ENCODE results near the gene SLCO3A1.

SLCO3A1 gene

DNA sequence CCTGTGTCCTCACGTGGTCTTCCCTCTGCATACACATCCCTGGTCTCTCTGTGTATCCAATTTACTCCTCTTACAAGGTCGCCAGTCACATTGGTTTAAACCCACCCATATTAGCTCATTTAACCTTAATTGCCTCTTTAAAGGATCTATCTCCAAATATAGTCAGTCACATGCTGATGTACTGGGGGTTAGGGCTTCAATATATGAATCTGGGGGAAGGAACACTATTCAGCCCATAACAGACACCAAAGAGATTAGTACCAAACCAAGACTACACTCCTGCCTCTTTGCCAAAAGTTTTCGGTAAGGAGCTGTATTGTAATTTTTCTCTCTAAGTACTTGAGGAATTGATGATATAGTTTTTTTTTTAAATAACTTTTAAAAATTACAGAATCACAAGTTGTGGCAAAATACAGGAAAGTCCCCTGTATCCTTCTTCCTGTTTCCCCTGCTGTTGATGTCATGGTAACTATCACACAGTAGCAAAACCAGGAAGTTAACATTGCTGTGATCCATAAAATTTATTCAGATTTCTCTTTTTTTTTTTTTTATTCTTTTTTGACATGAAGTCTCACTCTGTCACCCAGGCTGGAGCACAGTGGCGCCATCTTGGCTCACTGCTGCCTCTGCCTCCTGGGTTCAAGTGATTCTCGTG, 67.8 kb downstream of the SLCO3A1 start:
- no peak overlapping the region for H3K4me3 ChIP-seq (ENCODE audit: low read length in 2 of 2)
- H3K36me3 ChIP-seq (ENCODE audit: control insufficient read depth in 2 of 2, insufficient read depth in 2 of 2, low read length in 2 of 2), result no peaks in the 10 kb centered on the region
- no peaks in the 10 kb centered on the region for H3K27me3 ChIP-seq (ENCODE audit: control insufficient read depth in 2 of 2, insufficient read depth in 2 of 2, low read length in 2 of 2)
- H3K4me1 ChIP-seq (ENCODE audit: control insufficient read depth in 2 of 2, insufficient read depth in 2 of 2, low read length in 2 of 2), result peaks cover 13 to 25% of the 10 kb centered on the region in 2 donors
- no peak overlapping the region for H3K9ac ChIP-seq (ENCODE audit: low read depth in 1 of 2, low read length in 2 of 2)
- H3K27ac ChIP-seq (ENCODE audit: low read depth in 2 of 2, low read length in 2 of 2), result no peak overlapping the region
- H3K9me3 ChIP-seq (ENCODE audit: control insufficient read depth in 2 of 2, low read length in 2 of 2), result no peaks in the 10 kb centered on the region

DNA sequence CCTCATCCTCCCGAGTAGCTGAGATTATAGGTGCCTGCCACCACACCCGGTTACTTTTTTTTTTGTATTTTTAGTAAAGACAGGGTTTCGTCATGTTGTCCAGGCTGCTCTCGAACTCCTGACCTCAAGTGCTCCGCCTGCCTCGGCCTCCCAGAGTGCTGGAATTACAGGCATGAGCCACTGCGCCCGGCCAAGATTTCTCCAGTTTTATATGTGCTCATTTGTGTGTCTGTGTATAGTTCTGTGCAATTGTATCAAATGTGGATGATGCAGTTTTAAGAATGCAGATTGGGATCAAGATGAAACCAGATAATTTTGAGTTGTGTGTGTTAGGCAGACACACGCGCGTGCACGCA, 68.3 kb downstream of the SLCO3A1 start:
- H3K4me3 ChIP-seq (ENCODE audit: low read length in 2 of 2), result no peak overlapping the region
- no peaks in the 10 kb centered on the region for H3K27me3 ChIP-seq (ENCODE audit: control insufficient read depth in 2 of 2, insufficient read depth in 2 of 2, low read length in 2 of 2)
- no peak overlapping the region for H3K9ac ChIP-seq (ENCODE audit: low read depth in 1 of 2, low read length in 2 of 2)
- no peaks in the 10 kb centered on the region for H3K9me3 ChIP-seq (ENCODE audit: control insufficient read depth in 2 of 2, low read length in 2 of 2)
- H3K27ac ChIP-seq (ENCODE audit: low read depth in 2 of 2, low read length in 2 of 2), result peak overlapping the region in 1 of 2 donors; percentile 3
- H3K4me1 ChIP-seq (ENCODE audit: control insufficient read depth in 2 of 2, insufficient read depth in 2 of 2, low read length in 2 of 2), result peaks cover 13 to 30% of the 10 kb centered on the region in 2 donors
- H3K36me3 ChIP-seq (ENCODE audit: control insufficient read depth in 2 of 2, insufficient read depth in 2 of 2, low read length in 2 of 2), result no peaks in the 10 kb centered on the region

DNA sequence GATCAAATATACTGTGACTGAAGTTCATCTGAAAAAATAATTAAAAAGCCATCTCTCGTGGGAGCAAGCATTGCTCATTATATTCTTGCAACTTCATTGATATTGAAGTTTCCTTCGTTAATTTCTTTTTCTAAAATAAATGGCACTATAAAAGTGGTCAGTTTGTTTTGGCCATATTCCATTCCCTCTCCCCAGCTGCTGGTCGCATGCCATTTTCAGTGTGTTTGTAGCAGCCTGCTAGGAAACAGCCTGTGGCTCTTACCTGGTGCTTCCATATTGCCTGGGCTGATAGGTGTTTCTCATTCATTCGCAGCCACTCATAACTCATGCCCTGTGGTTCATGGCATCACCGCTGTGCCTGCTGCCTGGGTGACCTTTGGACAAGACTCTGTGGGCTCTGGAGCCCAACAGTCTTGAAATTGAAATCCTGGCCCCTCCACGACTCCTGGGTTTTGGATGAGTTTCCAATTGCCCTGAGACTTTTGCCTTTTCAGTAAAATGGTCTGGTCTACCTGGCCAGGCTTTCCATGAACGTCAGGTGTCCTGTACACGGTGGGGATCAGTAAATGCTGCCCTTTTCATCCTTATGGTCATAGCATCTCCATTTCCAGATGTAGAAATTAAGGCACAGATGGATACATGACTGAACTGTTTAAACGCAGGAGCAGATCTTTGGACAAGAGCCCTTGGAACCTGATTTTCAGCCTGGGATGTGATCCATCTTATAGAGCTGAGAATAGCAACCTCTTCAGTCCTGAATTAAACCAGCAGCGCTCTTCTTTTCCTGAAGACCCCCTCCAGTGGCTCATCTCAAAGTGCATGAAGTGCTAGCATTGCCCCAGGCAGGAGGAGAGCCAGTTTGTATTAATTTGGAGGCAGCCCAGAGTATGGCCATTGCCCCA, 69.4 kb downstream of the SLCO3A1 start:
- Histone ChIP-seq H3K9ac (ENCODE audit: low read depth in 1 of 2, low read length in 2 of 2) (no peak overlapping the region), H3K27ac (ENCODE audit: low read depth in 2 of 2, low read length in 2 of 2) (no peak overlapping the region), H3K27me3 (ENCODE audit: control insufficient read depth in 2 of 2, insufficient read depth in 2 of 2, low read length in 2 of 2) (no peaks in the 10 kb centered on the region), H3K4me1 (ENCODE audit: control insufficient read depth in 2 of 2, insufficient read depth in 2 of 2, low read length in 2 of 2) (peaks cover 13 to 38% of the 10 kb centered on the region in 2 donors), H3K9me3 (ENCODE audit: control insufficient read depth in 2 of 2, low read length in 2 of 2) (no peaks in the 10 kb centered on the region), H3K4me3 (ENCODE audit: low read length in 2 of 2) (no peak overlapping the region), H3K36me3 (ENCODE audit: control insufficient read depth in 2 of 2, insufficient read depth in 2 of 2, low read length in 2 of 2) (no peaks in the 10 kb centered on the region)

DNA sequence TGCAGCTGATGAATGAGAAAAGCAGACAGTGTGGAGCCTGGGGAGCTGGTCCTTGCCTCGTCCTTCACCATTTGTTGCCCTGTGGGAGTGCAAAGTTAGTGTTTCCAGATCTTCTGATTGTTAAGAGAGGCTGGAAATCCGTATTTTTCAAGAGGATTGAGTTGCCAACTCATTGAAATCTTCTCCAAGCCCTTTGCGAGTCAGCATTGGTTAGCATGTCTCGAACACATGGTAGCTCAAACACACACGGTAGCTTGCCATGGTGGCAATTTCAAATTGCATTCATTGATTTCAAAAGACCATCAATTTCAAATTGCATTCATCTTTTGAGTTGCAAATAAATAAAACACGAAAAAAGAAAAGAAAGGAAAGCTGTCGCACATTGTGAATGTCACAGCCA, 70.7 kb downstream of the SLCO3A1 start:
- peaks cover 13 to 51% of the 10 kb centered on the region in 2 donors for H3K4me1 ChIP-seq (ENCODE audit: control insufficient read depth in 2 of 2, insufficient read depth in 2 of 2, low read length in 2 of 2)
- H3K9ac ChIP-seq (ENCODE audit: low read depth in 1 of 2, low read length in 2 of 2), result no peak overlapping the region
- H3K27ac ChIP-seq (ENCODE audit: low read depth in 2 of 2, low read length in 2 of 2), result peak overlapping the region; percentile 64 to 74

DNA sequence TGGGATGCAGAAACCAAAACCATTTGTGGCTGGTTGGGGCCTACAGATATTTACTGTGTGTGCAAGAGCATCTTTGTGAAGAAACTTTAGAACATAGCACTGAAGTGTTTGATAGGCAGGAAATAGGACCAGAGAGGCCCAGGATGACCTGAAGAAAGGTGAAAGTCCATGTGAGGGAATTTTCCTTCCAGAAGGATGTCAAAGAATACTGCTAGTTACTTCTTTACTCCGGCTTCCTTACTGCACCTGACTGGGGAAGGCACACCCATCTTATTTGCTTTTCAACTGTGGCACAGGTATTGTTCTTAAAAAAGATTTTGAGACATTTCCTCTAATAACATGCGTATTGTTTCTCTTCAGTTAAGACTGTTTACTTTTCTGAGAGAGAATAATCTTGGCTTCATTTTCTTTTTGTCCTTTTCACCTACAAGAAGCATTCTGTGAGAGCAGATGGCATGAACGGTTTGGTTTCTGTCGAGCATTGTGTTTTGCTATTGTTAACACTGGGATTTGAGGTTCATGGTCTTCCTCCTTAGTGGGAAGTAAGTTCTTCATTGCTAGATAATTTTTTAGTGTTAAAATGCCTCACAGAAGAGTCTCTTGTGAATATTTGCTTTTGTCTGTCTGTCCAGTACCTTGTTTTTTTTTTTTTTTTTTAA, 71.5 kb downstream of the SLCO3A1 start:
- peaks cover 13 to 53% of the 10 kb centered on the region in 2 donors for H3K4me1 ChIP-seq (ENCODE audit: control insufficient read depth in 2 of 2, insufficient read depth in 2 of 2, low read length in 2 of 2)
- H3K36me3 ChIP-seq (ENCODE audit: control insufficient read depth in 2 of 2, insufficient read depth in 2 of 2, low read length in 2 of 2), result no peaks in the 10 kb centered on the region
- H3K4me3 ChIP-seq (ENCODE audit: low read length in 2 of 2), result no peak overlapping the region
- no peaks in the 10 kb centered on the region for H3K9me3 ChIP-seq (ENCODE audit: control insufficient read depth in 2 of 2, low read length in 2 of 2)
- H3K27ac ChIP-seq (ENCODE audit: low read depth in 2 of 2, low read length in 2 of 2), result peak overlapping the region; percentile 64 to 74
- H3K27me3 ChIP-seq (ENCODE audit: control insufficient read depth in 2 of 2, insufficient read depth in 2 of 2, low read length in 2 of 2), result no peaks in the 10 kb centered on the region
- no peak overlapping the region for H3K9ac ChIP-seq (ENCODE audit: low read depth in 1 of 2, low read length in 2 of 2)

More for the DNA sequence above, 70.7 kb downstream of the SLCO3A1 start:
- H3K9me3 ChIP-seq (ENCODE audit: control insufficient read depth in 2 of 2, low read length in 2 of 2), result no peaks in the 10 kb centered on the region
- H3K27me3 ChIP-seq (ENCODE audit: control insufficient read depth in 2 of 2, insufficient read depth in 2 of 2, low read length in 2 of 2), result no peaks in the 10 kb centered on the region
- H3K4me3 ChIP-seq (ENCODE audit: low read length in 2 of 2), result no peak overlapping the region
- no peaks in the 10 kb centered on the region for H3K36me3 ChIP-seq (ENCODE audit: control insufficient read depth in 2 of 2, insufficient read depth in 2 of 2, low read length in 2 of 2)

DNA sequence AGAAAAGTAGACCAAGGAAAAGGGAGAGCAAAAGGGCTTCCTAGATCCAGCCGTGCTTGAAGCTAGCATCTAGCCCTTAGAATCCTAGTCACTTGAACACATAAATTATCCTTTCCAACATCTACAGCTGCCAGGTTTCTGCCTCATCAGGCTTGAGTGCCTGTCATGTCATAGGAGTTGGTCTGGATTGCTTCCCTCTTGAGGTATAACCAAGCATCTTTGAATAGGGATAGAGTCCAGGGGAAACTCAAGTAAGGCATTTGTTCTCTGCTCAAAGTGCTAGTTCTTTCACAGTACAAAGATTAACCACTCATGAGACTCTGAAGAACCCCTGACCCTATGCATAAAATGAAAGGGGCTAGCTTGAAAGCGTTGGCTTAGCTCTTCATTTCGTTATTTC, 72.3 kb downstream of the SLCO3A1 start:
- Histone ChIP-seq H3K4me1 (ENCODE audit: control insufficient read depth in 2 of 2, insufficient read depth in 2 of 2, low read length in 2 of 2) (peaks cover 13 to 55% of the 10 kb centered on the region in 2 donors), H3K9me3 (ENCODE audit: control insufficient read depth in 2 of 2, low read length in 2 of 2) (no peaks in the 10 kb centered on the region), H3K27ac (ENCODE audit: low read depth in 2 of 2, low read length in 2 of 2) (peak overlapping the region; percentile 64 to 74), H3K4me3 (ENCODE audit: low read length in 2 of 2) (no peak overlapping the region), H3K27me3 (ENCODE audit: control insufficient read depth in 2 of 2, insufficient read depth in 2 of 2, low read length in 2 of 2) (no peaks in the 10 kb centered on the region), H3K9ac (ENCODE audit: low read depth in 1 of 2, low read length in 2 of 2) (no peak overlapping the region), H3K36me3 (ENCODE audit: control insufficient read depth in 2 of 2, insufficient read depth in 2 of 2, low read length in 2 of 2) (no peaks in the 10 kb centered on the region)

DNA sequence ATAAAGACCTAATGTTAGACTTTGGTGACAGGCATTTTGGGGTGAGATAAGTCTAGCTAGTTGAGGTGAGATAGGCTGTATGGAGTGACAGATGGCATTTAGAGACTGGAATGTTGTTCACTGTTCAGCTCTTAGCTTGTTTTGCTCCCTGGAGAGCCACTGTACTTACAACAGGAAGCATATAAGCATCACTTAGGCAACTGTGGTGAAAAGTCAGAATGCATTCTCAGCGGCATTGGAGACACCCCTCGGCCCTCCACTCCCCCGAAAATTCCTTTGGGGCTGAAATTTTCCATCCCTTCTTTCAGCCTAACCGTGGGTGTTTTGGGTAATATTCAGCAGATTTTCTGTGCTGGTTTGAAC, 73.4 kb downstream of the SLCO3A1 start:
- peak overlapping the region; percentile 21 to 74 for H3K27ac ChIP-seq (ENCODE audit: low read depth in 2 of 2, low read length in 2 of 2)
- H3K27me3 ChIP-seq (ENCODE audit: control insufficient read depth in 2 of 2, insufficient read depth in 2 of 2, low read length in 2 of 2), result no peaks in the 10 kb centered on the region
- no peak overlapping the region for H3K4me3 ChIP-seq (ENCODE audit: low read length in 2 of 2)
- no peaks in the 10 kb centered on the region for H3K36me3 ChIP-seq (ENCODE audit: control insufficient read depth in 2 of 2, insufficient read depth in 2 of 2, low read length in 2 of 2)
- H3K4me1 ChIP-seq (ENCODE audit: control insufficient read depth in 2 of 2, insufficient read depth in 2 of 2, low read length in 2 of 2), result peaks cover 13 to 51% of the 10 kb centered on the region in 2 donors
- no peak overlapping the region for H3K9ac ChIP-seq (ENCODE audit: low read depth in 1 of 2, low read length in 2 of 2)
- H3K9me3 ChIP-seq (ENCODE audit: control insufficient read depth in 2 of 2, low read length in 2 of 2), result no peaks in the 10 kb centered on the region

DNA sequence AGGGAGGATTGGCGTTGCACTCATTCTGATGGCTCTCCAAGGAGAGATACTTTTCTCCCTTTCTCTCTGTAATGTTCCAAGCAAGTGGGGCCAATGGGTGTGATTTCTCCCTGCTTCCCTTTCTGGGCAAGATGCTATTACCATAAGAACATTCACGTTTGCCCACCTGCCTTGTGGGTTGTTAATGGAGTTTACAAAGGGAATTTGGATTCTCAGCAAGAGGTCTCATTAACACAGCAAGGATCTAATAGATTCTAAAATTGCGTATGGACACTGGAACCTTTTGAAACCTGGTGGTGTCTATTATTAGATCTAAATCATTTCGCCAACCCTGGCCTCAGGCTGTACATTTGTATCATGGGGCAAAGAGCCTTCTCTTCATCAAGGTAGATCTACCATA, 74.1 kb downstream of the SLCO3A1 start:
- H3K27ac ChIP-seq (ENCODE audit: low read depth in 2 of 2, low read length in 2 of 2), result peak overlapping the region in 1 of 2 donors; percentile 16
- H3K36me3 ChIP-seq (ENCODE audit: control insufficient read depth in 2 of 2, insufficient read depth in 2 of 2, low read length in 2 of 2), result no peaks in the 10 kb centered on the region
- H3K4me3 ChIP-seq (ENCODE audit: low read length in 2 of 2), result no peak overlapping the region
- peaks cover 13 to 51% of the 10 kb centered on the region in 2 donors for H3K4me1 ChIP-seq (ENCODE audit: control insufficient read depth in 2 of 2, insufficient read depth in 2 of 2, low read length in 2 of 2)
- H3K27me3 ChIP-seq (ENCODE audit: control insufficient read depth in 2 of 2, insufficient read depth in 2 of 2, low read length in 2 of 2), result no peaks in the 10 kb centered on the region
- no peaks in the 10 kb centered on the region for H3K9me3 ChIP-seq (ENCODE audit: control insufficient read depth in 2 of 2, low read length in 2 of 2)
- no peak overlapping the region for H3K9ac ChIP-seq (ENCODE audit: low read depth in 1 of 2, low read length in 2 of 2)

DNA sequence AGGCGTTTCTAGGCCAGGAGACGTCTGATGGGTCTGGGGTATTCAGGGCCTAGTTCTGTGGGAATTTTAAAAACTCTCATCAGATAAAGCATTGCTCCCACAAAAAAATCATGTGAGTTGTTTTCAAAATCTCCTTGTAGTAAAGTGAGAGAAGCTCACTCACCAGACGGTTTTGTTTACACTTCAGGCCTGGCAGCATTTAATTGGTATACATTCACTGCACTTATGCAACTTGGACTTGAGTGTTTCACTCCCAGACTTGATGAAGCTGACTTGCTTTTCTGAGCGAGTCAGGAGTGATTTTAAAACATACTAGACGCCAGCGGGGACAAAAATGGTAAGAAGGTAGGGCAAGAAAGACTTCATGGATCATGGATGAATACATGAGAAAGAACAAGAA, 75.2 kb downstream of the SLCO3A1 start:
- no peaks in the 10 kb centered on the region for H3K9me3 ChIP-seq (ENCODE audit: control insufficient read depth in 2 of 2, low read length in 2 of 2)
- peak overlapping the region in 1 of 2 donors; percentile 69 for H3K27ac ChIP-seq (ENCODE audit: low read depth in 2 of 2, low read length in 2 of 2)
- peak overlapping the region in 1 of 2 donors; percentile 28 for H3K9ac ChIP-seq (ENCODE audit: low read depth in 1 of 2, low read length in 2 of 2)
- no peaks in the 10 kb centered on the region for H3K27me3 ChIP-seq (ENCODE audit: control insufficient read depth in 2 of 2, insufficient read depth in 2 of 2, low read length in 2 of 2)
- no peaks in the 10 kb centered on the region for H3K36me3 ChIP-seq (ENCODE audit: control insufficient read depth in 2 of 2, insufficient read depth in 2 of 2, low read length in 2 of 2)
- no peak overlapping the region for H3K4me3 ChIP-seq (ENCODE audit: low read length in 2 of 2)
- peaks cover 13 to 51% of the 10 kb centered on the region in 2 donors for H3K4me1 ChIP-seq (ENCODE audit: control insufficient read depth in 2 of 2, insufficient read depth in 2 of 2, low read length in 2 of 2)

DNA sequence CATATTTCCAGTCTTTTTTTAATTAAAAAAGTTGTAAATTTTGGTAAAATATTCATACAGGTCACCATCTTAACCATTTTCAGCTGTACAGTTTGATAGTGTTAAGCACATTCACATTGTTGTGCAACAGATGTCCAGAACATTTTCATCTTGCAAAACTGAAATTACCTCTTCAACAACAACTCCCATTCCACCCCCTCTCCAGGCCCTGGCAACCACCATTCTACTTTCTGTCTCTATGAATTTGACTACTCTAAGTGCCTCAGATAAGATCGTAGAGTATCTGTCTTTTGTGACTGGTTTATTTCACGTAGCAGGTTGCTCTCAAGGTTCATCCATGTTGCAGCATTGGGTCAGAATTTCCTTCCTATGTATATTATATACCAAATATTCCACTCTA, 76.0 kb downstream of the SLCO3A1 start:
- Histone ChIP-seq H3K4me1 (ENCODE audit: control insufficient read depth in 2 of 2, insufficient read depth in 2 of 2, low read length in 2 of 2) (peaks cover 11 to 45% of the 10 kb centered on the region in 2 donors), H3K9me3 (ENCODE audit: control insufficient read depth in 2 of 2, low read length in 2 of 2) (no peaks in the 10 kb centered on the region), H3K4me3 (ENCODE audit: low read length in 2 of 2) (no peak overlapping the region), H3K9ac (ENCODE audit: low read depth in 1 of 2, low read length in 2 of 2) (no peak overlapping the region), H3K27me3 (ENCODE audit: control insufficient read depth in 2 of 2, insufficient read depth in 2 of 2, low read length in 2 of 2) (no peaks in the 10 kb centered on the region), H3K27ac (ENCODE audit: low read depth in 2 of 2, low read length in 2 of 2) (peak overlapping the region in 1 of 2 donors; percentile 69), H3K36me3 (ENCODE audit: control insufficient read depth in 2 of 2, insufficient read depth in 2 of 2, low read length in 2 of 2) (no peaks in the 10 kb centered on the region)

Data from mucosa of rectum (tissue), 2 donors.